Pancreas (tissue), 10 donors: ENCODE results near the gene STPG1. TPM values are rescaled to one million over a fixed set of nuclear protein-coding genes. Genes with fewer than 3 reads are reported as not detected.

Source experiments
- ATAC-seq, 4 donors: fragments of 200-7000 bp; cut with Tn5 transposase; one replicate each; pipeline versions ENCODE4 v1.8.0 to v1.9.1; 2020; ENCODE audit warnings: mild to moderate bottlenecking in 4 of 4, moderate library complexity in 4 of 4
- DNase-seq, 6 donors: peaks; one replicate each; pipeline ENCODE4 v3.0.0-alpha.2; 2020
- FAIRE-seq: peaks from 2 replicates; lab custom pipeline; 2012; peaks lifted over from hg19 to GRCh38; lab: Jason Lieb, UNC
- H3K27ac ChIP-seq, 4 donors: fragments of 200-600 bp; sonication (generic); 1 replicate in 3 of 4; 2 replicates in 1 of 4; pipeline versions ENCODE4 v1.5.0 to v1.8.0; 2020
- H3K27me3 ChIP-seq, 4 donors: fragments of 200-600 bp; one replicate each; pipeline ENCODE4 v1.8.0; 2021
- H3K36me3 ChIP-seq, 3 donors: fragments of 200-600 bp; sonication (generic) in 1 of 3; one replicate each; pipeline versions ENCODE4 v1.5.0 to v1.8.0; 2020 to 2021
- H3K4me1 ChIP-seq, 3 donors: fragments of 200-600 bp; one replicate each; pipeline ENCODE4 v1.8.0; 2021
- H3K4me3 ChIP-seq, 4 donors: fragments of 200-600 bp; sonication (generic) in 2 of 4; one replicate each; pipeline versions ENCODE4 v1.5.0 to v1.8.0; 2020 to 2021
- H3K9me3 ChIP-seq, 4 donors: fragments of 200-600 bp; one replicate each; pipeline ENCODE4 v1.8.0; 2021
- CTCF ChIP-seq, 4 donors: fragments of 200-600 bp; sonication (generic) in 3 of 4; IDR thresholded peaks; one replicate each; pipeline versions ENCODE4 v1.5.0 to v1.8.0; 2021; ENCODE audit warnings: antibody characterized with exemption in 4 of 4
- WGBS, 2 donors: extraction: QIAGEN DNeasy Blood & Tissue Kit; methylation state at CpG; one replicate each; pipeline ENCODE4 v1.1.7; 2013; 5-methylcytosine and 5-hydroxymethylcytosine counted together
- intact Hi-C, 3 donors: fragments of 100-400 bp; cut with DNase I; formaldehyde crosslinking; loops; one replicate each; pipeline versions ENCODE4 v1.11.1 to v1.14.2; 2022
- polyA plus RNA-seq, 2 donors: library from polyadenylated mRNA; stranded (reverse); fragments of 200-250 nt; gene quantifications; one replicate each; pipeline ENCODE4 v1.2.3, GENCODE V29; 2013
- total RNA-seq, 6 donors: library from RNA; stranded (reverse); fragmentation: NEBNext Ultra II Directional in 4 of 6; extraction: Animal tissue kit (Norgen Biotek cat#: 25700) in 4 of 6; gene quantifications; one replicate each; pipeline versions ENCODE4 v1.2.1 to v1.2.4, GENCODE V29; 2021 to 2023
- donor health status: healthy with polysubstance abuse.
- donor health status: DM: no; HTN: no; CAD: no; lungs with moderate emphysema.
- donor health status: DM: no; HTN: no; CAD: no.
- donor health status: control.
- donor health status: control.
- donor health status: Bipolar disorder and iron deficiency.
- donor health status: DM: yes; HTN: yes; CAD: no.
- donor health status: DM: no; HTN: no; CAD: no.
- donor health status: DM: no; HTN: no; CAD: no.
- donor health status: DM: yes; HTN: yes; CAD: no.

Gene STPG1
- total and polyA plus RNA-seq, 8 donors = 2.7 to 6.3 (median 3.5) TPM

GRCh38 chr1:24349891-24350290, 63.7 kb downstream of the STPG1 start:
- FAIRE-seq (no peak), DNase-seq (no peak), ATAC-seq (no peak)
- intact Hi-C loops = no loop called here
- Histone ChIP-seq H3K27ac (no peak overlapping the region), H3K4me1 (no peaks in the 10 kb centered on the region), H3K4me3 (no peak overlapping the region), H3K27me3 (no peaks in the 10 kb centered on the region), H3K36me3 (no peaks in the 10 kb centered on the region), H3K9me3 (no peaks in the 10 kb centered on the region)
- TF ChIP-seq CTCF (IDR thresholded peaks at IDR 0.05) = no peak
- WGBS, 2 donors = 92 to 98% methylated on average over 2 of the region's 2 CpGs

- Histone ChIP-seq H3K27ac (no peak overlapping the region), H3K27me3 (no peaks in the 10 kb centered on the region), H3K4me1 (no peaks in the 10 kb centered on the region), H3K4me3 (no peak overlapping the region), H3K36me3 (no peaks in the 10 kb centered on the region), H3K9me3 (no peaks in the 10 kb centered on the region)
- intact Hi-C loops = no loop called here
- no peak for ATAC-seq
- DNase-seq = no peak
- no peak for TF ChIP-seq CTCF (IDR thresholded peaks at IDR 0.05)
- WGBS, 2 donors = 84 to 90% methylated on average over 10 of the region's 10 CpGs
- FAIRE-seq = no peak
Observed at GRCh38 chr1:24348196-24348595, 65.4 kb downstream of the STPG1 start.

- no peaks in the 10 kb centered on the region for H3K36me3 ChIP-seq
- no peak for FAIRE-seq
- TF ChIP-seq CTCF (IDR thresholded peaks at IDR 0.05) = no peak
- DNase-seq = no peak
- no peaks in the 10 kb centered on the region for H3K9me3 ChIP-seq
- ATAC-seq = no peak
- H3K27ac ChIP-seq = no peak overlapping the region
- intact Hi-C loops = no loop called here
- H3K4me3 ChIP-seq = no peak overlapping the region
- H3K4me1 ChIP-seq = no peaks in the 10 kb centered on the region
- WGBS, 2 donors = 80 to 81% methylated on average over 19 of the region's 19 CpGs
- no peaks in the 10 kb centered on the region for H3K27me3 ChIP-seq
Observed at GRCh38 chr1:24347159-24347934, 66.2 kb downstream of the STPG1 start.

GRCh38 chr1:24345334-24345733, 68.2 kb downstream of the STPG1 start:
- WGBS, 2 donors = 82 to 85% methylated on average over 5 of the region's 5 CpGs
- intact Hi-C loops = no loop called here
- Histone ChIP-seq H3K27me3 (no peaks in the 10 kb centered on the region), H3K4me3 (no peak overlapping the region), H3K4me1 (no peaks in the 10 kb centered on the region), H3K27ac (no peak overlapping the region), H3K9me3 (no peaks in the 10 kb centered on the region), H3K36me3 (no peaks in the 10 kb centered on the region)
- FAIRE-seq (no peak), DNase-seq (no peak), ATAC-seq (no peak)
- TF ChIP-seq CTCF (IDR thresholded peaks at IDR 0.05) = no peak

- no peak for DNase-seq
- H3K27ac ChIP-seq = no peak overlapping the region
- TF ChIP-seq CTCF (IDR thresholded peaks at IDR 0.05) = no peak
- WGBS, 2 donors = 78 to 81% methylated on average over 8 of the region's 8 CpGs
- no peaks in the 10 kb centered on the region for H3K9me3 ChIP-seq
- no peak for ATAC-seq
- intact Hi-C loops = no loop called here
- no peaks in the 10 kb centered on the region for H3K4me1 ChIP-seq
- no peak for FAIRE-seq
- H3K27me3 ChIP-seq = no peaks in the 10 kb centered on the region
- no peak overlapping the region for H3K4me3 ChIP-seq
- no peaks in the 10 kb centered on the region for H3K36me3 ChIP-seq
Observed at GRCh38 chr1:24344090-24344742, 69.4 kb downstream of the STPG1 start.
